IPS DF 4.7 (cell line): ENCODE measurements around the gene AAK1.
"Not testable (repeated sequence)": the region's sequence is repeated elsewhere in the genome, so short reads cannot be mapped to it uniquely, and the experiment has no call there.

Experiments used
- DNase-seq: peaks from one replicate; pipeline ENCODE4 v3.0.0-alpha.2; 2013; ENCODE audit warnings: low spot score; ENCODE audit errors: extremely low read depth

The AAK1 gene

GRCh38 chr2:69660637-69661036, 17.1 kb upstream of the AAK1 start:
- DNase-seq: no peak

DNA sequence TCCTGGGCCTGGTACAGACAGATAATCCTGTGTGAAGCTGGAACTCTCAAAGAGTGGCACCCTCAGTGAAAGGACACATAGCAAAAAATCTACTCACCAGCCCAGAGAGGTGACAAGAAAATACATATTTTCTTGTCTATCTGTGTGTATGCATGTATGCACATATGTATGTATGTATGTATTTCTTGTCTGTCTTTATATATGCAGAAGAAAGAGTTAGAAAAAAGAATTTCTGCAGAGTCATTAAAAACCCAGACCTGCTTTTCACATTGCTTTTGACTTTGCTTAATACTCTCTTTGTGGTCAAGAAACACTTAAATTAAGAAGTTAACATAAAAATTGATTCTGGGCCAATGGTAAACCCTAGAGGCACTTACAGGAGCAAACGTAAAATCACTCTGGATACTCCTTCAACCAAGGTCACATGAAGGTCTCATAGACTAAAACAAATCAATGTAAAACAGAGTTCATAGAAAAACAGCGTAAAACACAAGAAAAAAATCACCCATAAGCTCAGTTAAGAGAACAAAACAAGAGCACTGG, 16.5 kb upstream of the AAK1 start:
- no peak for DNase-seq

GRCh38 chr2:69659349-69659748, 15.8 kb upstream of the AAK1 start:
- DNase-seq: no peak

GRCh38 chr2:69652206-69652605, 8.7 kb upstream of the AAK1 start:
- no peak for DNase-seq

DNA sequence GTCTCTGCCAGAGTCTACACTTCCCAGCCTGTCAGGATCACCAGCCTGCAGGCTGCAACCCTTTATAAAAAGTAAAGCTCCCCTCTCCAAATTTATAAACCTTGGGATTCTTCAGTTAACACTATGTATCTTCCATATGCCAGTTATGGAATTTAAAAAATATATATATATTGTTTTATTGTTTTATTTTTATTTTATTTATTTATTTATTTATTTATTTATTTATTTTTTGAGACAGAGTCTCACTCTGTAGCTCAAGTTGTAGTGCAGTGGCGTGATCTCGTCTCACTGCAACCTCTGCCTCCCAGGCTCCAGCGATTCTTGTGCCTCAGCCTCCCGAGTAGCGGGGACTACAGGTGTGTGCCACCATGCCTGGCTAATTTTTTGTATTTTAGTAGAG, 3.7 kb upstream of the AAK1 start:
- not testable (repeated sequence) for DNase-seq

DNA sequence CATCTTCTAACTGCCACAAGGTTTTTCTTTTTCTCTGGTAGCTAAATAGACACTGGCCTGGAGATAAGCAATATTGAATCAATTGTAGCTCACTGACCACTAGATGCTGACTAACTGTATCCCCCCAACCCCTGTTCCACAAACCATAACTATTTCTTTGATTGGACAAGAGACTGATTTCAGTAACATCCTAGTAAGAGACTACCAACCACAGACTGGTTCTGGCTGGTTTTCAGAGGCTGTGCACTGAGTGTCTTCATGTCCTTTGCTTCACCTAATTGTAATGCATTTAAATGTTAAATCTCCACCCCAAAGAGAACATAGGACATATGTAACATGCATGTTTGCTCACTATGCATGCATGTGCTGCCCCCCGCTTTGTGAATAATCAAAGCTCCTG, 3.2 kb upstream of the AAK1 start:
- no peak for DNase-seq

DNA sequence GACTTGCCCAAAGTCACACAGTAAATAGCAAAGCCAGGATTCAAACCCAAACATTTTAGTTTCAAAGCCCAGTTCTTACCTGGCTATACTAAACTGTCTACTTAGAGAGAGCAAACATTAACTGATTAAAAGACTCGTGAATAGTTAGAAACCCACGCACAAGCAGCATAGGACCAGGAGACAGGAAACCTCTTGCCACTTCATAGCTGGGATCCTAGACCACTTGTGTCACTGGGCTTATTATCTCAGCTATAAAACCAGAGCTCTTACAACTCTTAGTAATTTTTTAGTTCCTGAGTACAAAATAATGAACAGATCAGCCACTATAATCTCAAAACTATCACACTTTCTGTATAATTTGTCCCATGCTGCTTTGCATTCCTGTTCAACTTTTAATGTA, 2.4 kb upstream of the AAK1 start:
- no peak for DNase-seq

DNA sequence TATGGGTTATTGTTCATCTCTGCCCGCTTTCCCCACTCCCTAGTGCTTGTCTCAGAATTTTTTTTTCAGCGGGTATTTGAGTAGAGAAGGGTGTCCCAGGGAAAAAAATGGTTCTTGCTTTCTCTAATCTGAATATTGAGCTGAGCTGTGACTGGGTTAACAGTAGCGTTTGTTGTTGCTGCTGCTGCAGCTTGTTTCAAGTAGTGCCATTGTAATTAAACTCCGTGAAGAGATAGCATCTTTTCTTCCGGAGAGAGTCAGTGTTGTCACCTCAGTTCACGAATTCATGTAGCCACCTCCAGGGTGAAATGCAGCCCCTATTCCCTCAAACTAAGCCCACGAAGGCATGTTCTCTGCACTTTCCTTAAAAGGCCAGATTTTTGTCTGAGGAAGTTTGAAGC, 1.5 kb upstream of the AAK1 start:
- no peak for DNase-seq

- DNase-seq: no peak
Observed at GRCh38 chr2:69644506-69644979, 1.0 kb upstream of the AAK1 start.

GRCh38 chr2:69642709-69643601, 584 bp downstream of the AAK1 start:
- DNase-seq: no peak

GRCh38 chr2:69641887-69642708, 1.4 kb downstream of the AAK1 start:
- no peak for DNase-seq

DNA sequence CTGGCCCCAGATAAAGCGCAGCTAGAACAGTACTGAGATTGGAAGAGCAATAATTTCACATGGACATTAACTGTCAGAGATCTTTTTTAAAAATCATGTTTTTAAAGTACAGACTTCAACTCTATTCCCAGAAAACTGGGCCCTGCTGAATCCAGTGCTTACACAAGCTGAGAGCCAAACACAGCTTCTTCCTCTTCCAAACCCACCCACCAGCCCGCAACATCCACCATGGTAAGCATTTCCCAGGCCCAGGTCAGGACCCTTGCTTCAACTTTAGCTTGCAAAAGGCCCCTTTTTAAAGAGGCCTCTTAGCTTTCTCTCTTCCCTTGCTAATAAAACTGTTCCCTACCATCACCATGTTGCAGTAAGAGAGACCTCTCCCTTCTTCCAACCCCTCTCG, 2.1 kb downstream of the AAK1 start:
- DNase-seq: no peak

- DNase-seq: no peak
Observed at GRCh38 chr2:69639266-69639665, 4.3 kb downstream of the AAK1 start.

DNA sequence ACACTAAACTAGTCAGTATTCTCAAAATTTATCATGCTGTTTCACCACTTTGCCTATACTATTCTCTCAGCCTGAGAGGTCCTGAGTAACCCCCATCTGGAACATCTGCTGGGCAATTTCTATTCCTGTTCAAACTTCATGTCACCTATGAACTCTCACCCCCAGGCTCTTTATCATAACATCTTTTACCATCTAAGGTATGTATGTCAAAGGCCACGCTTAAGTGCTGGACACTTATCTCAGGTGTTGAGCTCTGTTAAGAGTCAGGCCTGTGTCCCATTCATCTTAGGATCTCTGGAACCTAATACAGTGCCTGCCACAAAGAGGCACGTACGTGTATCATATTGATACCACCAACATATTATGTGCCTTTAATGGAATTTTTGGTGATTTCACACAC, 4.9 kb downstream of the AAK1 start:
- no peak for DNase-seq

DNA sequence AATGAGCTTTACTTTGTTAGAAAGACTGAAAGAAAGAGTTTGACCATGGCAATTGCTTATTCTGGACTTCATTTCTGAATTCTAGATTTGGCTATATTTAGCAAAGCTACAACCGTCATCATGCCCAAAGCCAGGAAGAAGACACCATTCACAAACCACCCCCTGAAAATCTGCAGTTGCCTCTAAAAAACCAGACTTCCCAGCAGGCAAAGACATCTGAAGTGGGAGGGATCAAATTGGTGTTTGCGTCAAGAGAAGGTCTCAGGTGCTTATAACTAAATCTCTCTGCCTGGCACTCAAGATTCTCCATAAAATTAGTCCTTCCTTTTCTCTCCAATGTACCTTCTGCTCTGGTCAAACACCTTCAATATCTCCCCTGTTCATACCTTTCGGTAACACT, 5.6 kb downstream of the AAK1 start:
- DNase-seq: no peak

DNA sequence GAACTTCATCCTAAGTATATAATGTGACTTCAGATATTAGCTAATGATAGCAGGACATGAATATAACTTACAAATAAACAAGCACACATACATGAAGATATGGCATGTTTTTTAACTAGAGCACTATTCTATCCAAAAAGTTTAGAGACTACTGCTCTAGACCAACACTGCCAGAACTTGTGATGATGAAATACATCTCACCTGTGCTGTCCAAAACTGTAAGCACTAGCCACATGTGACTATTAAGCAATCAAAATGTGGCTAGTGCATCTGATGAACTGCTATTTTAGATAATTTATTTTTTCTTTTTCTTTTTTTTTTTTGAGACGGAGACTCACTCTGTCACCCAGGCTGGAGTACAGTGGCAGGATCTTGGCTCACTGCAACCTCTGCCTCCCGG, 7.1 kb downstream of the AAK1 start:
- no peak for DNase-seq

DNA sequence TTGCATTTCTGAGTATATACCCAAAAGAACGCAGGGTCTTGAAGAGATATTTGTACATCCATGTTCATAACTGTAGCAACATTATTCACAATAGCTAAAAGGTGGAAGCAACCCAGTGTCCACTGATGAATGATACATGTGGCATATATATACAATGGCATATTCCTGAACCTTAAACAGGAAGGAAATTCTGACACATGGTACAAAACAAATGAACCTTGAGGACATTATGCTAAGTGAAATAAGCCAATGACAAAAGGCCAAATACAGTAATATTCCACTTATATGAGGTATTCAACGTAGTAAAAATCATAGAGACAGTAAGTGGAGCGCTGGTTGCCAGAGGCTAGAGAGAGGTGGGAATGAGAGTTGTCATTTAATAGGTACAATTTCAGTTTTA, 8.1 kb downstream of the AAK1 start:
- DNase-seq: no peak

- no peak for DNase-seq
Observed at GRCh38 chr2:69634196-69634821, 9.2 kb downstream of the AAK1 start.

DNA sequence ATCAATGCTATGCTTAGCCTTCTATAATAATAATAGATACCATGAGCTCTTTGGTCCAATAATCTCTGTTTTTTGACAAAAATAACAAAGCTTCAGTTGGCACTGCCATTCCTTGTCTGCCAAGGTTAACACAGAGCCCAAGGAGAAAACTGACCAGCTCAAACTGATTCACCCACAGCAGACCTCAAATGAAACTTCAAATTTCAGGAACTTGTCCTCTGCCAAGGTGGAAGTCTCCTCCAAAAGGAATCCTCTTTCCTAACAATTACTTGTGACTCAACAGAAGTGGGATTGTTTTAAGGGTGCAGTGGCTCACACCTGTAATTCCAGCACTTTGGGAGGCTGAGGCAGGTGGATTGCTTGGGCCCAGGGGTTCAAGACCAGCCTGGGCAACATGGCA, 12.1 kb downstream of the AAK1 start:
- DNase-seq: no peak

- DNase-seq: no peak
Observed at GRCh38 chr2:69629921-69630608, 13.5 kb downstream of the AAK1 start.
